Astrocyte (in vitro differentiated cells and primary cell): Measurements from ENCODE around the gene PXN.

Source experiments
- CTCF ChIP-seq: IDR thresholded peaks from 2 replicates; pipeline ENCODE4 v1.5.1; 2011; ENCODE audit warnings: low read depth, mild to moderate bottlenecking, inconsistent platforms, low read length, moderate library complexity; ENCODE audit not compliant: insufficient read depth
- EZH2 ChIP-seq: IDR thresholded peaks from 2 replicates; pipeline ENCODE4 v1.6.1; 2012; ENCODE audit warnings: mild to moderate bottlenecking, low read length, inconsistent platforms; ENCODE audit not compliant: insufficient read depth

GRCh38 chr12:120239776-120240494 lies 25.6 kb downstream of the PXN start:
- no peak for TF ChIP-seq CTCF
- no peak for TF ChIP-seq EZH2
